GM12891 (cell line): ENCODE data around the gene EIF4G3.

Source experiments
- PAX5 ChIP-seq: IDR thresholded peaks from 2 replicates; pipeline ENCODE4 v1.6.1; 2011; ENCODE audit warnings: low read length, moderate library complexity, mild to moderate bottlenecking; ENCODE audit not compliant: insufficient read depth, severe bottlenecking
- POLR2A ChIP-seq: IDR thresholded peaks from 2 replicates; pipeline ENCODE4 v1.6.1; 2011; ENCODE audit warnings: low read depth, low read length, control low read depth
- POLR2AphosphoS5 ChIP-seq: IDR thresholded peaks from 2 replicates; pipeline ENCODE4 v1.6.1; 2011; ENCODE audit warnings: low read depth, low read length, control low read depth
- POU2F2 ChIP-seq: IDR thresholded peaks from 2 replicates; pipeline ENCODE4 v1.6.1; 2011; ENCODE audit warnings: low read depth, mild to moderate bottlenecking, control low read depth, low read length, moderate library complexity
- SPI1 ChIP-seq: IDR thresholded peaks from 2 replicates; pipeline ENCODE4 v1.6.1; 2011; ENCODE audit warnings: low read depth, low read length, control low read depth
- TAF1 ChIP-seq: IDR thresholded peaks from 2 replicates; pipeline ENCODE4 v1.6.1; 2011; ENCODE audit warnings: low read depth, low read length, control low read depth

DNA sequence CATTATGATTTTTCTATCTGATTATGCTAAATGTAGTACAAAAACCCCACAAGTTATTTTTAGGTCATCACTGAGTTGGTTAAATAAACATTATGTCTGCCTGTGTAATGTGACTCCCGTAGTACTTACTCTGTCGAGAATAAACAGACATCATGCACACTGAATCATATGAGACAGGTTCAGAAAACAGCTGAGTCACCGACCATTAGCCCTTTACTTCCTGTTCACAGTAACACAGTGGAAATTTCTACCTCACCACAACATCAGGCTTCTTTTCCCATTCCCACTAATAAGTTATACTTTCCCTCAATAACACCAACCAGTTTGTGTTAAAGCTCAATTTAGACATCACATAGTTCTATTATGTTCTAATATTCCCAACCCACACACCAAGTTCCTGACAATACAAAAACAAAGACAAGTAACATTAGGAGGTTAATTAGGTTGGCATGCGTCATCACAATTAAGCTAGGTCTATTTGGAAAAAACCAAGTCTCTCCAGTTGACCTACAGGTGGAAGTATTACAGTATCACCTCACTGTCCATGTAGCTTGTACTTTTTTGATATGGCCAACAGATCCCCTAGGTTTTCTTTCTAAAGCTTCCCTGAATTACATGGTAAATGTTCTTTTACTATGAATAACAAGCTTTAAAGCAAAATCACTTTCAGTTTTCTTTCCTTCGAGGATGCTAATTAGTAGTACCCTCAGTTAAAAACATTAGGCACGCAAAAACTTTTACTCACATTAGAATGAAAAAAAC lies 154.2 kb downstream of the EIF4G3 start:
- TF ChIP-seq TAF1 (no peak), POLR2A (no peak; the same call in 1 of the 2 replicates), POLR2AphosphoS5 (peak; percentile 34; the same call in 1 of the 2 replicates), SPI1 (no peak), POU2F2 (no peak), PAX5 (no peak)
